ENCODE measurements around the gene SULF2. TPM values are rescaled to one million over a fixed set of nuclear protein-coding genes. Genes with fewer than 3 reads are reported as not detected.

The SULF2 gene
- total RNA-seq, 1 experiment from 2014 or later = 495 TPM

- Histone ChIP-seq H2AFZ (no peak overlapping the region), H3F3A (ENCODE audit: insufficient read depth, low read depth) (peaks cover 94% of the 10 kb centered on the region), H3K27me3 (ENCODE audit: insufficient read depth, low read depth) (no peaks in the 10 kb centered on the region), H3K79me2 (ENCODE audit: low read depth) (no peaks in the 10 kb centered on the region), H3K9me3 (ENCODE audit: insufficient read depth, low read depth) (no peaks in the 10 kb centered on the region), H3K4me3 (no peak overlapping the region), H3K9me2 (ENCODE audit: insufficient read depth) (no peaks in the 10 kb centered on the region), H3K36me3 (ENCODE audit: low read depth) (peaks cover 64% of the 10 kb centered on the region), H3K4me1 (replicated peaks; ENCODE audit: insufficient read depth) (no peaks in the 10 kb centered on the region), H3K27ac (0 out of 2 replicates have a peak overlapping the region, but pooled peaks have one; percentile 6), H3K4me2 (no peak overlapping the region), H4K20me1 (ENCODE audit: insufficient read depth) (peaks cover 20% of the 10 kb centered on the region)
- BruUV-seq (replicated peaks) = no TSS peak
- TF ChIP-seq CTCF (conservative IDR thresholded peaks at IDR 0.05) = peak; percentile 98
- TF ChIP-seq EZH2 (IDR thresholded peaks at IDR 0.05; ENCODE audit: low read depth) = no peak
- POLR2A ChIA-PET (ENCODE audit: unreplicated experiment) = interaction anchor here (0.7 kb wide), 1 partner anchor 155 kb away, joined by 3 read pairs; no protein-coding TSS in a partner anchor
- DNase-seq = peak; percentile 73 to 87
- intact Hi-C loops (cut with micrococcal nuclease; ENCODE audit: unreplicated experiment) = loop anchor here (1.0 to 5.0 kb wide), 3 partner anchors 631 to 1284 kb away; no protein-coding TSS in a partner anchor
- CTCF ChIA-PET = interaction anchor here (0.7 to 1.6 kb wide), 4 partner anchors 296 to 956 kb away, joined by 4 to 5 read pairs (median 5); no protein-coding TSS in a partner anchor
Measured at GRCh38 chr20:47663354-47664067, 121.8 kb downstream of the SULF2 start.

- peaks cover 63% of the 10 kb centered on the region for H3K36me3 ChIP-seq (ENCODE audit: low read depth)
- CTCF ChIA-PET = interaction anchor here (1.1 kb wide), 1 partner anchor 633 kb away, joined by 4 read pairs; no protein-coding TSS in a partner anchor
Measured at GRCh38 chr20:47662483-47663353, 122.6 kb downstream of the SULF2 start.

More at GRCh38 chr20:47662483-47663353, 122.6 kb downstream of the SULF2 start:
- Histone ChIP-seq H3K9me2 (ENCODE audit: insufficient read depth) (no peaks in the 10 kb centered on the region), H3K79me2 (ENCODE audit: low read depth) (no peaks in the 10 kb centered on the region), H3K4me1 (replicated peaks; ENCODE audit: insufficient read depth) (no peaks in the 10 kb centered on the region), H3K4me2 (no peak overlapping the region), H3K27ac (no peak overlapping the region), H2AFZ (no peak overlapping the region), H3K27me3 (ENCODE audit: insufficient read depth, low read depth) (no peaks in the 10 kb centered on the region), H3K4me3 (no peak overlapping the region), H3F3A (ENCODE audit: insufficient read depth, low read depth) (peaks cover 95% of the 10 kb centered on the region), H4K20me1 (ENCODE audit: insufficient read depth) (peaks cover 20% of the 10 kb centered on the region), H3K9me3 (ENCODE audit: insufficient read depth, low read depth) (no peaks in the 10 kb centered on the region)
- intact Hi-C loops (cut with micrococcal nuclease; ENCODE audit: unreplicated experiment) = loop anchor here (5.0 kb wide), 1 partner anchor 1285 kb away; no protein-coding TSS in a partner anchor
- POLR2A ChIA-PET (ENCODE audit: unreplicated experiment) = no interaction called here
- TF ChIP-seq EZH2 (IDR thresholded peaks at IDR 0.05; ENCODE audit: low read depth) = no peak
- TF ChIP-seq CTCF (conservative IDR thresholded peaks at IDR 0.05) = no peak
- DNase-seq = no peak
- BruUV-seq (replicated peaks) = no TSS peak

Measured in PC-9 (cell line).